OCI-LY7 (cell line): Measurements from ENCODE around the gene IFRD2. TPM values are rescaled to one million over a fixed set of nuclear protein-coding genes. Genes with fewer than 3 reads are reported as not detected.
A peak's percentile ranks its signal among the peaks of the same experiment; 100 is the strongest.

ENCODE experiments used
- BruUV-seq: library from RNA; stranded (reverse); fragments of 400-500 nt; replicated peaks from 2 replicates; lab custom pipeline; 2021; lab: Mats Ljungman, UMichigan
- CTCF ChIA-PET: fragments of 300-600 bp; sonication (Branson Sonifier 250); formaldehyde crosslinking; loops from one replicate; lab custom pipeline; 2022; ENCODE audit warnings: antibody characterized with exemption; ENCODE audit not compliant: unreplicated experiment; lab: Charles Lee
- POLR2A ChIA-PET: fragments of 300-600 bp; sonication (Branson Sonifier 250); formaldehyde crosslinking; loops from one replicate; lab custom pipeline; 2022; ENCODE audit warnings: antibody characterized with exemption; lab: Charles Lee
- DNase-seq: peaks from one replicate; pipeline ENCODE4 v3.0.0-alpha.2; 2015; ENCODE audit warnings: low spot score
- H2AFZ ChIP-seq: fragments of 200-600 bp; sonication (generic), shearing (Covaris generic); 2 replicates; pipeline ENCODE4 v1.6.1; 2014; ENCODE audit warnings: mild to moderate bottlenecking, antibody characterized with exemption, low read length, moderate library complexity
- H3K27ac ChIP-seq: fragments of 200-600 bp; sonication (generic); 2 replicates; pipeline ENCODE4 v1.5.1; 2014; ENCODE audit warnings: mixed run types, low read depth, mild to moderate bottlenecking, moderate library complexity, low read length, inconsistent platforms; ENCODE audit not compliant: poor library complexity, severe bottlenecking
- H3K36me3 ChIP-seq: fragments of 200-600 bp; sonication (generic); 2 replicates; pipeline ENCODE4 v1.6.1; 2014; ENCODE audit warnings: mild to moderate bottlenecking, antibody characterized with exemption, low read length, moderate library complexity, mixed read lengths; ENCODE audit not compliant: insufficient read depth
- H3K4me1 ChIP-seq: fragments of 200-600 bp; sonication (generic); 2 replicates; pipeline ENCODE4 v1.5.1; 2014; ENCODE audit warnings: mild to moderate bottlenecking, low read length; ENCODE audit not compliant: insufficient read depth, poor library complexity, severe bottlenecking
- H3K4me2 ChIP-seq: fragments of 200-600 bp; sonication (generic); 2 replicates; pipeline ENCODE4 v1.6.1; 2014; ENCODE audit warnings: mild to moderate bottlenecking, low read length
- H3K4me3 ChIP-seq: fragments of 200-600 bp; sonication (generic); 2 replicates; pipeline ENCODE4 v1.5.1; 2014; ENCODE audit warnings: mild to moderate bottlenecking, low read depth, low read length; ENCODE audit not compliant: poor library complexity, severe bottlenecking
- H3K79me2 ChIP-seq: fragments of 200-600 bp; sonication (generic); 2 replicates; pipeline ENCODE4 v1.6.1; 2016; ENCODE audit warnings: low read depth, mild to moderate bottlenecking, low read length, moderate library complexity, mixed read lengths; ENCODE audit not compliant: insufficient read depth
- H3K9me2 ChIP-seq: fragments of 200-600 bp; sonication (generic); 2 replicates; pipeline ENCODE4 v1.6.1; 2016; ENCODE audit warnings: mild to moderate bottlenecking, low read length, mixed read lengths; ENCODE audit not compliant: insufficient read depth
- H3K9me3 ChIP-seq: fragments of 200-600 bp; sonication (generic); 2 replicates; pipeline ENCODE4 v1.6.1; 2014; ENCODE audit warnings: mild to moderate bottlenecking, mixed run types, low read length, mixed read lengths
- H4K20me1 ChIP-seq: fragments of 200-600 bp; sonication (generic); 2 replicates; pipeline ENCODE4 v1.6.1; 2014; ENCODE audit warnings: mild to moderate bottlenecking, antibody characterized with exemption, low read length, moderate library complexity, mixed read lengths; ENCODE audit not compliant: insufficient read depth
- CTCF ChIP-seq: fragments of 200-600 bp; sonication (generic); conservative IDR thresholded peaks from 2 replicates; pipeline ENCODE4 v1.5.1; 2014; ENCODE audit warnings: mild to moderate bottlenecking, antibody characterized with exemption, low read length, moderate library complexity, mixed read lengths
- EZH2phosphoT487 ChIP-seq: fragments of 200-600 bp; sonication (generic); IDR thresholded peaks from 2 replicates; pipeline ENCODE4 v1.6.1; 2018; ENCODE audit warnings: low read depth, borderline replicate concordance, mild to moderate bottlenecking, mixed run types, antibody characterized with exemption, low read length, moderate library complexity, mixed read lengths
- intact Hi-C: fragments of 100-400 bp; cut with micrococcal nuclease; formaldehyde crosslinking; loops from one replicate; pipeline ENCODE4 v1.10.0; 2022; ENCODE audit not compliant: unreplicated experiment
- total RNA-seq, 2 experiments: library from RNA; depleted of rRNA in 1 of 2; stranded (reverse); fragments of >200 nt in 1 of 2; shearing (Covaris generic) in 1 of 2; gene quantifications; 2 replicates each; pipeline ENCODE4 v1.2.3, GENCODE V29; 2014 to 2022

Gene IFRD2
- total RNA-seq, 2 experiments from 2014 or later: 93.3 to 95.5 TPM

DNA sequence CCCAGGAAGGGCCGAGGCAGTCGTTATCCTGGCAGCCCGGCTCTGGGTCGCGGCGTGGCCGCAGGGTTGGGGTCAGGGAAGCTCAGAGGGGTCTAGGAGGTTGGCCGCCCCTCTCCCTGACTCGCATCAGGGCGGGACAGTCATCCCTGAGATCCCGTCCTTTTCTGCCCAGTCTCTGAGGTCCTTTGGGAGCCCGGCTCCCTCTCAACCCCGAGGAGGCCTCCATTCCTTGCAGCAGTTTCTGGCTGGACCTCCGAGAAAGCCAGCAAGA is 29.8 kb upstream of the IFRD2 start:
- Histone ChIP-seq H4K20me1 (no peaks in the 10 kb centered on the region), H3K4me3 (peak overlapping the region; percentile 72), H3K27ac (no peak overlapping the region), H3K9me3 (no peaks in the 10 kb centered on the region), H2AFZ (peak overlapping the region; percentile 59; the same call in 1 of the 2 replicates), H3K9me2 (no peaks in the 10 kb centered on the region), H3K4me2 (peak overlapping the region; percentile 73), H3K79me2 (peaks cover 4% of the 10 kb centered on the region; the same call in 1 of the 2 replicates), H3K36me3 (peaks cover 24% of the 10 kb centered on the region; the same call in 1 of the 2 replicates), H3K4me1 (peaks cover 43% of the 10 kb centered on the region)
- ChIA-PET CTCF (no interaction called here), POLR2A (no interaction called here)
- intact Hi-C loops: loop anchor here (5.0 kb wide), 1 partner anchor 95 kb away; no protein-coding TSS in a partner anchor
- no TSS peak for BruUV-seq
- DNase-seq: no peak
- TF ChIP-seq CTCF (no peak), EZH2phosphoT487 (no peak)

- H3K4me2 ChIP-seq: peak overlapping the region; percentile 73
- BruUV-seq: no TSS peak
- DNase-seq: peak; percentile 92
- H3K27ac ChIP-seq: peak overlapping the region; percentile 51
- H3K79me2 ChIP-seq: no peaks in the 10 kb centered on the region
- H3K4me1 ChIP-seq: peaks cover 45% of the 10 kb centered on the region
- H3K36me3 ChIP-seq: peaks cover 24% of the 10 kb centered on the region; the same call in 1 of the 2 replicates
- H3K4me3 ChIP-seq: peak overlapping the region; percentile 72
- TF ChIP-seq CTCF (peak; percentile 75), EZH2phosphoT487 (no peak)
- intact Hi-C loops: loop anchor here (5.0 kb wide), 1 partner anchor 94 kb away; no protein-coding TSS in a partner anchor
- no peaks in the 10 kb centered on the region for H3K9me3 ChIP-seq
- H2AFZ ChIP-seq: peak overlapping the region; percentile 59
- no peaks in the 10 kb centered on the region for H3K9me2 ChIP-seq
- CTCF ChIA-PET: no interaction called here
- POLR2A ChIA-PET: interaction anchor here (1.1 kb wide), 1 partner anchor 15 kb away, joined by 6 read pairs; no protein-coding TSS in a partner anchor
- H4K20me1 ChIP-seq: no peaks in the 10 kb centered on the region
Observed at GRCh38 chr3:50321336-50322114, 29.3 kb upstream of the IFRD2 start.
